GM12872 (cell line): ENCODE results near the gene ZNF836.
A peak's percentile ranks its signal among the peaks of the same experiment; 100 is the strongest.

Experiments
- TF ChIP-seq, protein P1 (sequence below): IDR thresholded peaks from 3 replicates; pipeline ENCODE4 v1.5.1; 2011; ENCODE audit warnings: low read depth, mild to moderate bottlenecking, low read length, moderate library complexity; ENCODE audit not compliant: insufficient read depth

ZNF836 gene

DNA sequence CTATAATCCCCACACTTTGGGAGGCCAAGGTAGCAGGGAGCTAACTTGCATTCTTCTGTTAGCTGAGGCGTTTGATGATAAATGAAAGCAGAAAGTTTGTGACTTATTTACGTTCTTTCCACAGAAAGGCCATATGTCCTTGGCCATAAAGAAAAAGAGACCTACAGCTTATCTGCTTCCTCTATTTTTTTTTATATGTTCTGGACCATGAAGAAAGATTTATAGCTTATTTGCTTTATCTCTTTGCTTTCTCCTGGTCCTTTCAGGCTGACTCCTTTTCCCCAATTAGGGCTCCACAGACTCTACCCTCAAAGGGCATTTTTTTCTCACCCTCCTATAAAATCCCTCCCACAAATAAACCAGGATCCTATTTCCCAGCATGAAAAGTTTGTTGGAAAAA is 30.2 kb downstream of the ZNF836 start:
- TF ChIP-seq, protein P1, sequence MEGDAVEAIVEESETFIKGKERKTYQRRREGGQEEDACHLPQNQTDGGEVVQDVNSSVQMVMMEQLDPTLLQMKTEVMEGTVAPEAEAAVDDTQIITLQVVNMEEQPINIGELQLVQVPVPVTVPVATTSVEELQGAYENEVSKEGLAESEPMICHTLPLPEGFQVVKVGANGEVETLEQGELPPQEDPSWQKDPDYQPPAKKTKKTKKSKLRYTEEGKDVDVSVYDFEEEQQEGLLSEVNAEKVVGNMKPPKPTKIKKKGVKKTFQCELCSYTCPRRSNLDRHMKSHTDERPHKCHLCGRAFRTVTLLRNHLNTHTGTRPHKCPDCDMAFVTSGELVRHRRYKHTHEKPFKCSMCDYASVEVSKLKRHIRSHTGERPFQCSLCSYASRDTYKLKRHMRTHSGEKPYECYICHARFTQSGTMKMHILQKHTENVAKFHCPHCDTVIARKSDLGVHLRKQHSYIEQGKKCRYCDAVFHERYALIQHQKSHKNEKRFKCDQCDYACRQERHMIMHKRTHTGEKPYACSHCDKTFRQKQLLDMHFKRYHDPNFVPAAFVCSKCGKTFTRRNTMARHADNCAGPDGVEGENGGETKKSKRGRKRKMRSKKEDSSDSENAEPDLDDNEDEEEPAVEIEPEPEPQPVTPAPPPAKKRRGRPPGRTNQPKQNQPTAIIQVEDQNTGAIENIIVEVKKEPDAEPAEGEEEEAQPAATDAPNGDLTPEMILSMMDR = no peak

DNA sequence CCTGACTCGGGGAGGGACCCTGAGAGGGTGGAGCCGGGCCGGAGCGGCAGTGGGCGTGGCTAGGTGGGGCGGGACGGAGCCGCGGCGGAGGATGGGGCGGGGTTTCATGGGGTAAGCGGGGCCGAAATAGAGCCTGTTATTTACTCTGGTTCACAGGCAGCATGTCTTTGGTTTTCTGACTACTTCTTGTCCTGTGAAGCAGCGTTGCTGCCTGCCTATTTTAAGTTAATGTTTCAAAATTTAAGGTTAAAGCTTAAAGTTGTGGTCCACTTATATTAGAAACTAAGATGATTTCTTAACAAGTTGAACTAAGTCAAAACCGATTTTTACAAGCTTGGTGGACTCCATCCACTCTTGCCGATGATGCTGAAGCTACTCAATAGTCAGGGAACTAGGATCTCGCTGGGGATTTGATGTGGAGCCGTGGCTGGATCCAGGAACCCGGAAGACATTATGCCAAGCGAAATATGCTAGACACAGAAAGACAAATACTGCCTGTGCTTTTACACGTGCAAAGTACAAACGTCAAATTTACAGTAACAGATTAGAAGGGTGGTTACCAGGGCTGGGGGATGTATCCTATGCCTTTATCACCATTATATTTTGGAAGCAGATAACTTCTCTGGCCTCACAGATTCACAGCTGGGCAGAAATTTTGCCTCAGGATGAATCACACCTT is 31.2 kb downstream of the ZNF836 start:
- TF ChIP-seq, protein P1 = no peak

DNA sequence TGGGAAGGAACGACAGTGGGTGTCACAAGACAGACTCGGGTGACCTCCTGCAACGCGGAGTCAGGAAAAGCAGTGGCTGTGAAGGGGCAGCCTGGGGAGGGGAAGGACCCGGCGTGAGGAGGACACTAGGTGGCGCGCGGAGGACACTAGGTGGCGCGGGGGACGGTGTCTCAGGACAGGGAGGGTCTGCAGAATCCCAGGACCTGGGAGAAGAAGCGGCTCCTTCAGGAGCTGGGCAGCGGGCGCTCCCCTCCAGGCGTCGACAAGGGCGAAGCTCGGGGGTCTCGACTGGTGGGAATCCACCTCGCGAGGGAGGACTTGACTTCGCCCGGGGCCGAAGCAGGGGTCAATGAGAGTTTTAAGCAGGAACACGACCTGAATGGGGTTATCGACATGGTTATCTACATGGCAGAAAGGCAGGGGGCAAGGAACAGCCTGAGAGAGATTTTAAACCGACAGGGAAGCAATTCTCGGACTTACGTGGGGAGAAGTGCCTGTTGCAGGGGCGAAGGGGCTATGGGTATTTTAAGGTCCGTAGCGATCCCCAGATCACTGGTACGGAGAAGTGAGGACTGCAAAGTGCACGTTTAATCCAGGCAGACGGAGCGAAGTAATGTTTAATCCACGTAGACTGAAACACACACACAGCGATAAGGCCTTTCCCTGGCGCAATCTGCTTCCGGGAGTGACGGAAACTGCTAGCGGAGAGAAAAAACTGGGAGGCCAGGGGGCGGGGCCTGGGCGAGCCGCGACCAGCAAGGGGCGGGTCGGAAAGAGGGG is 32.0 kb downstream of the ZNF836 start, which contains the start of gene ZNF616:
Gene ZNF616 (minus strand): TSS at position 687 of the 780 bp plus-strand sequence. CDS start 9,426 bp downstream, outside the sequence.
- TF ChIP-seq, protein P1 = peak; percentile 75

DNA sequence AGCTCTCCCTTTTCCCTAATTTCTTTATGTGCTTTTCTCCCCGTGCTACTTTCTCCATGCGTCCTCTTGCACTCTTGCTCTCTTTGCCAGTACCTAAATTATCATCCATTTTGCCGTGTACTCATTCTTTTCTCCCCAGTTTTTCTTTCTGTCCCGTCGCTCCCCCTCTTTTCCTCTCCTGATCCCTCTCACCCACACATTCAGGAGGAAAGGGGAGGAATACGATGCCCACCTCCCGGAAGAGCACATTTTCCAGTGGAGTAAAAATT is 32.5 kb downstream of the ZNF836 start:
- TF ChIP-seq, protein P1 = no peak

DNA sequence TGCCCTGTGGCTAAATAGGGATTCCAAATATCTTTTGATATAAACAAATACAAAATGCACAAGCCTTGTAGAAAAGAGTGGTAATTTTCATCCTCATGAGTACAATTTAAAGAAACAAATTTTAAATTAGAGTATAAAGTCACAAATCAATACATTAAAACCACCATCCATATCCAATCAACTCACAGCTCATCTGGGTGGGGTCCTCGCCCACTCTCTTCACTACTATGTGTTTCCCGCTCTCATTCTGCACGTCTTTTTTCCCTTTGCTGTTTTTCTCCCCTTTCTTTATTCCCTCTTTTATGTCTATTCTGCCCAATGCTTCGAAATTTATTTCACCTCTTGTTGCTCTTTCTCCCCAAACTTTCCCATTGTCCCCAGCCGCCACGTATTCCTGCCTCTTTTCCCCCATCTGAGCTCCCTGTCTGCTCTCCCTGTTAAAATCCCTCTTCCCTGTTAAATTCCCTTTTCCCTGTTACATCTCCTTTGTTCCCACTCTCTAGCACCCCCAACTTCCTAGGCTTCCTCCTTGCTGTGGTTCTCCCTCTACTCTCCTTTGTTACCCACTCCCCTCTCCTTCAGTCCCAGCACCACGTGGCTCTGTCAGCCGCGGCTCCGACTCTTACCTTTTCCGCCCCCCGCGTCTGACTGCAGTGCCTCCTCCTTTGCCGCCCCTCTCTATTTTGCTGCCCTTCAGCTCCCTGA is 33.0 kb downstream of the ZNF836 start:
- TF ChIP-seq, protein P1 = no peak

DNA sequence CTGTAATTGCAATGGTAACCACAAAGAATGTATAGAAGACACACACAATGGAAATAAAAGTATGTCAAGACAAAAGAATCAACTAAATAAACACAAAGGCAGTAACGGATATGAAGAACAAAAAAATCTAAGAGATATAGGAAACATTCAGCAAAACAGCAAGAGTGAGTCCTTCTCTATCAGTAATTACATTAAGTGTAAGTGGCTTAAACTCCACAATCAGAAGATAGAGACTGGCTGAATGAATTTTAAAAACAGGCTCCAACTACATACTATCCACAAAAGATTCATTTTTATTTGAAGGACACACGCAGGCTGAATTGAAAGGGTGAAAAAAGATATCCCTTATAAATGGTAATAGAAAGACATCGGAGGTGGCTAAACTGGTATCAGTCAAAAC is 51.1 kb downstream of the ZNF836 start:
- TF ChIP-seq, protein P1 = no peak

DNA sequence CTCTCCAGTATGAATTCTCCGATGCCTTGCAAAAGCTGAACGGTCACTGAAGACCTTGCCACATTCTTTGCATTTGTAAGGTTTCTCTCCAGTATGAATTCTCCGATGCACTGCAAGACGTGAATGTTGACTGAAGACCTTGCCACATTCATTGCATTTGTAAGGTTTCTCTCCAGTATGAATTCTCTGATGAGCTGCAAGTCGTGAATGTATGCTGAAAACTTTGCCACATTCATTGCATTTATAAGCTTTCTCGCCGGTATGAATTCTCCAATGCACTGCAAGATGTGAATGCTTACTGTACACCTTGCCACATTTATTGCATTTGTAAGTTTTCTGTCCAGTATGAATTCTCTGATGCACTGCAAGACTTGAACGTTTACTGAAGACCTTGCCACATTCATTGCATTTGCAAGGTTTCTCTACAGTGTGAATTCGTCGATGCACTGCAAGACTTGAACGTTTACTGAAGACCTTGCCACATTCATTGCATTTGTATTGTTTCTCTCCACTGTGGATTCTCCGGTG is 55.8 kb downstream of the ZNF836 start:
- TF ChIP-seq, protein P1 = no peak
